Spinal cord (tissue), 10 donors: Measurements from ENCODE around the gene FREM2. TPM values are rescaled to one million over a fixed set of nuclear protein-coding genes. Genes with fewer than 3 reads are reported as not detected.

Experiments used
- DNase-seq, 6 donors: peaks; one replicate each; pipeline versions ENCODE4 v3.0.0 to v3.0.0-alpha.2; 2013 to 2015; ENCODE audit warnings: low spot score in 6 of 6, low read depth in 4 of 6
- H3K27ac ChIP-seq: one replicate; pipeline ENCODE4 v1.5.1; 2013; ENCODE audit warnings: low read depth, low read length, control low read depth
- H3K27me3 ChIP-seq: one replicate; pipeline ENCODE4 v1.6.1; 2013; ENCODE audit warnings: low read length; ENCODE audit not compliant: control insufficient read depth, insufficient read depth
- H3K36me3 ChIP-seq: one replicate; pipeline ENCODE4 v1.6.1; 2013; ENCODE audit warnings: low read length; ENCODE audit not compliant: control insufficient read depth, insufficient read depth
- H3K4me1 ChIP-seq: one replicate; pipeline ENCODE4 v1.6.1; 2013; ENCODE audit warnings: low read length; ENCODE audit not compliant: control insufficient read depth, insufficient read depth
- H3K4me3 ChIP-seq: one replicate; pipeline ENCODE4 v1.5.1; 2013; ENCODE audit warnings: low read depth, low read length, control low read depth
- H3K9me3 ChIP-seq: one replicate; pipeline ENCODE4 v1.6.1; 2013; ENCODE audit warnings: low read length; ENCODE audit not compliant: control insufficient read depth, insufficient read depth
- WGBS: methylation state at CpG from one replicate; pipeline ENCODE4 v1.1.5; 2013; ENCODE audit warnings: missing lambda C conversion rate; ENCODE audit not compliant: insufficient coverage; 5-methylcytosine and 5-hydroxymethylcytosine counted together
- polyA plus RNA-seq, 2 donors: library from polyadenylated mRNA; unstranded; fragments of 120-200 nt; gene quantifications; one replicate each; pipeline ENCODE4 v1.2.1, GENCODE V29; 2013; ENCODE audit not compliant: insufficient read length in 2 of 2
- total RNA-seq, 2 donors: library from RNA; depleted of rRNA in 1 of 2; stranded (reverse); fragments of 120-200 nt in 1 of 2; fragments of >200 nt in 1 of 2; gene quantifications; one replicate each; pipeline versions ENCODE4 v1.2.3 to v1.2.4, GENCODE V29; 2013 to 2014
- donor health status: healthy.

Gene FREM2
- total and polyA plus RNA-seq, 4 donors: 2.7 to 16.0 (median 6.4) TPM

- Histone ChIP-seq H3K27ac (no peak overlapping the region), H3K9me3 (no peaks in the 10 kb centered on the region), H3K4me1 (no peaks in the 10 kb centered on the region), H3K4me3 (no peak overlapping the region), H3K27me3 (no peaks in the 10 kb centered on the region), H3K36me3 (no peaks in the 10 kb centered on the region)
- no peak for DNase-seq
- 87% methylated on average over 5 of the region's 6 CpGs for WGBS
Measured at GRCh38 chr13:38897521-38897920, 210.6 kb downstream of the FREM2 start.

- H3K4me3 ChIP-seq: no peak overlapping the region
- H3K4me1 ChIP-seq: no peaks in the 10 kb centered on the region
- no peaks in the 10 kb centered on the region for H3K9me3 ChIP-seq
- H3K27ac ChIP-seq: no peak overlapping the region
- WGBS: 71% methylated on average over 1 of the region's 2 CpGs
- H3K27me3 ChIP-seq: no peaks in the 10 kb centered on the region
- H3K36me3 ChIP-seq: no peaks in the 10 kb centered on the region
- no peak for DNase-seq
Measured at GRCh38 chr13:38898481-38898880, 211.6 kb downstream of the FREM2 start.

- H3K36me3 ChIP-seq: no peaks in the 10 kb centered on the region
- no peaks in the 10 kb centered on the region for H3K4me1 ChIP-seq
- no peak overlapping the region for H3K27ac ChIP-seq
- no peak for DNase-seq
- H3K4me3 ChIP-seq: no peak overlapping the region
- 96% methylated on average over 2 of the region's 4 CpGs for WGBS
- no peaks in the 10 kb centered on the region for H3K9me3 ChIP-seq
- H3K27me3 ChIP-seq: no peaks in the 10 kb centered on the region
Measured at GRCh38 chr13:38899571-38899970, 212.7 kb downstream of the FREM2 start.

GRCh38 chr13:38900188-38900587 lies 213.3 kb downstream of the FREM2 start:
- no peak for DNase-seq
- Histone ChIP-seq H3K36me3 (no peaks in the 10 kb centered on the region), H3K9me3 (no peaks in the 10 kb centered on the region), H3K27me3 (no peaks in the 10 kb centered on the region), H3K27ac (no peak overlapping the region), H3K4me1 (no peaks in the 10 kb centered on the region), H3K4me3 (no peak overlapping the region)
- 42% methylated on average over 1 of the region's 3 CpGs for WGBS

GRCh38 chr13:38902551-38902950 lies 215.7 kb downstream of the FREM2 start:
- H3K27ac ChIP-seq: no peak overlapping the region
- H3K4me1 ChIP-seq: no peaks in the 10 kb centered on the region
- no peaks in the 10 kb centered on the region for H3K36me3 ChIP-seq
- DNase-seq: peak in 1 of 6 donors; percentile 19
- H3K27me3 ChIP-seq: no peaks in the 10 kb centered on the region
- H3K9me3 ChIP-seq: no peaks in the 10 kb centered on the region
- H3K4me3 ChIP-seq: no peak overlapping the region
- no CpG with 5 or more reads among the region's 1 CpG for WGBS

GRCh38 chr13:38905081-38905480 lies 218.2 kb downstream of the FREM2 start:
- no peaks in the 10 kb centered on the region for H3K9me3 ChIP-seq
- H3K36me3 ChIP-seq: no peaks in the 10 kb centered on the region
- H3K27me3 ChIP-seq: no peaks in the 10 kb centered on the region
- H3K27ac ChIP-seq: no peak overlapping the region
- no peak for DNase-seq
- H3K4me1 ChIP-seq: no peaks in the 10 kb centered on the region
- H3K4me3 ChIP-seq: no peak overlapping the region
- 80% methylated on average over 1 of the region's 3 CpGs for whole genome bisulfite sequencing

- Histone ChIP-seq H3K36me3 (no peaks in the 10 kb centered on the region), H3K4me3 (no peak overlapping the region), H3K27ac (no peak overlapping the region), H3K4me1 (no peaks in the 10 kb centered on the region), H3K27me3 (no peaks in the 10 kb centered on the region), H3K9me3 (no peaks in the 10 kb centered on the region)
- no peak for DNase-seq
- WGBS: no CpG with 5 or more reads among the region's 1 CpG
Measured at GRCh38 chr13:38905861-38906260, 219.0 kb downstream of the FREM2 start.

- DNase-seq: peak in 1 of 6 donors; percentile 7
- Histone ChIP-seq H3K36me3 (no peaks in the 10 kb centered on the region), H3K27ac (no peak overlapping the region), H3K4me3 (no peak overlapping the region), H3K9me3 (no peaks in the 10 kb centered on the region), H3K27me3 (no peaks in the 10 kb centered on the region), H3K4me1 (no peaks in the 10 kb centered on the region)
- WGBS: no CpG with 5 or more reads among the region's 2 CpGs
Measured at GRCh38 chr13:38908574-38908973, 221.7 kb downstream of the FREM2 start.

GRCh38 chr13:38914070-38914469 lies 227.2 kb downstream of the FREM2 start:
- Histone ChIP-seq H3K4me3 (no peak overlapping the region), H3K9me3 (no peaks in the 10 kb centered on the region), H3K36me3 (no peaks in the 10 kb centered on the region), H3K4me1 (no peaks in the 10 kb centered on the region), H3K27ac (no peak overlapping the region), H3K27me3 (no peaks in the 10 kb centered on the region)
- 88% methylated on average over 3 of the region's 6 CpGs for WGBS
- DNase-seq: no peak

- DNase-seq: no peak
- WGBS: 100% methylated on average over 1 of the region's 2 CpGs
- Histone ChIP-seq H3K9me3 (no peaks in the 10 kb centered on the region), H3K4me3 (no peak overlapping the region), H3K27me3 (no peaks in the 10 kb centered on the region), H3K4me1 (no peaks in the 10 kb centered on the region), H3K27ac (no peak overlapping the region), H3K36me3 (no peaks in the 10 kb centered on the region)
Measured at GRCh38 chr13:38921081-38921480, 234.2 kb downstream of the FREM2 start.
